H1 (cell line): ENCODE data around the gene FSIP1. TPM values are rescaled to one million over a fixed set of nuclear protein-coding genes. Genes with fewer than 3 reads are reported as not detected.

Source experiments
- CTCF ChIA-PET: fragments of 300-600 bp; sonication (Branson Sonifier 250); formaldehyde crosslinking; loops from one replicate; lab custom pipeline; 2021; ENCODE audit not compliant: partially characterized antibody; lab: Charles Lee
- POLR2A ChIA-PET: fragments of 300-600 bp; sonication (Branson Sonifier 250); formaldehyde crosslinking; loops from one replicate; lab custom pipeline; 2021; ENCODE audit warnings: inconsistent platforms; ENCODE audit not compliant: partially characterized antibody; lab: Charles Lee
- DNase-seq, 2 experiments: peaks; one replicate each; pipeline versions ENCODE4 v3.0.0 to v3.0.0-alpha.2; 2010 to 2022; ENCODE audit warnings: low spot score in 2 of 2, low read depth in 1 of 2, mixed read lengths in 1 of 2
- FAIRE-seq: peaks from 2 replicates; lab custom pipeline; 2011; peaks lifted over from hg19 to GRCh38; lab: Jason Lieb, UNC
- H2AFZ ChIP-seq: 2 replicates; pipeline ENCODE4 v1.8.1; 2012; ENCODE audit warnings: low read length, inconsistent platforms
- H2AK5ac ChIP-seq: 2 replicates; pipeline ENCODE4 v1.6.1; 2013; ENCODE audit warnings: low read depth, low read length
- H2BK120ac ChIP-seq: replicated peaks from 2 replicates; pipeline ENCODE3; 2013; ENCODE audit warnings: low read depth, low read length, inconsistent platforms
- H2BK12ac ChIP-seq: 2 replicates; pipeline ENCODE4 v1.6.1; 2013; ENCODE audit warnings: low read depth, low read length
- H2BK15ac ChIP-seq: 2 replicates; pipeline ENCODE4 v1.6.1; 2013; ENCODE audit warnings: low read length
- H2BK20ac ChIP-seq: 2 replicates; pipeline ENCODE4 v1.6.1; 2013; ENCODE audit warnings: low read length
- H2BK5ac ChIP-seq: 2 replicates; pipeline ENCODE4 v1.6.1; 2013; ENCODE audit warnings: low read depth, low read length
- H3K14ac ChIP-seq: 2 replicates; pipeline ENCODE4 v1.6.1; 2013; ENCODE audit warnings: inconsistent platforms; ENCODE audit not compliant: insufficient read length
- H3K18ac ChIP-seq: 2 replicates; pipeline ENCODE4 v1.6.1; 2013; ENCODE audit warnings: low read length; ENCODE audit errors: extremely low read depth
- H3K23ac ChIP-seq: 2 replicates; pipeline ENCODE4 v1.6.1; 2013; ENCODE audit warnings: inconsistent platforms; ENCODE audit not compliant: insufficient read length
- H3K23me2 ChIP-seq: 2 replicates; pipeline ENCODE4 v1.6.1; 2013; ENCODE audit warnings: low read depth, low read length
- H3K27ac ChIP-seq: 2 replicates; pipeline ENCODE4 v1.6.1; 2011; ENCODE audit warnings: low read depth, low read length, inconsistent platforms
- H3K27me3 ChIP-seq, 4 experiments: replicated peaks in 1 of 4; 1 replicate in 1 of 4; 2 replicates in 3 of 4; pipeline versions ENCODE4 v1.6.1 to v1.8.1; 2011 to 2013; ENCODE audit warnings: low read length in 3 of 4, mild to moderate bottlenecking in 3 of 4, inconsistent platforms in 2 of 4, mixed read lengths in 2 of 4, moderate library complexity in 1 of 4; ENCODE audit not compliant: control insufficient read depth in 3 of 4, insufficient read depth in 3 of 4; ENCODE audit errors: extremely low read depth in 1 of 4
- H3K36me3 ChIP-seq, 4 experiments: 2 replicates each; pipeline versions ENCODE4 v1.6.1 to v1.8.1; 2011 to 2013; ENCODE audit warnings: mild to moderate bottlenecking in 4 of 4, low read length in 3 of 4, moderate library complexity in 2 of 4, control low read depth in 1 of 4, inconsistent platforms in 1 of 4; ENCODE audit not compliant: insufficient read depth in 4 of 4, control insufficient read depth in 2 of 4
- H3K4ac ChIP-seq: replicated peaks from 2 replicates; pipeline ENCODE3; 2013; ENCODE audit warnings: low read length, low read depth, mixed read lengths, inconsistent platforms; ENCODE audit not compliant: insufficient read length
- H3K4me1 ChIP-seq, 4 experiments: replicated peaks in 1 of 4; 1 replicate in 1 of 4; 2 replicates in 3 of 4; pipeline versions ENCODE4 v1.6.1 to v1.8.1; 2011 to 2013; ENCODE audit warnings: low read length in 3 of 4, inconsistent platforms in 2 of 4, mixed read lengths in 1 of 4; ENCODE audit not compliant: insufficient read depth in 4 of 4, control insufficient read depth in 3 of 4
- H3K4me2 ChIP-seq, 2 experiments: 2 replicates each; pipeline versions ENCODE4 v1.6.1 to v1.8.1; 2011 to 2013; ENCODE audit warnings: low read depth in 2 of 2, low read length in 2 of 2, control low read depth in 1 of 2, inconsistent platforms in 1 of 2, mild to moderate bottlenecking in 1 of 2; ENCODE audit not compliant: insufficient read depth in 1 of 2
- H3K4me3 ChIP-seq, 4 experiments: fragments of 200-600, 300-600 bp in 1 of 4; sonication (generic), shearing (Covaris generic), sonication (Bioruptor Twin) in 1 of 4; 2 replicates each; pipeline versions ENCODE4 v1.5.1 to v1.8.1; 2011 to 2016; ENCODE audit warnings: low read length in 4 of 4, low read depth in 3 of 4, control low read depth in 2 of 4, inconsistent platforms in 2 of 4, mild to moderate bottlenecking in 2 of 4, mixed read lengths in 1 of 4, moderate library complexity in 1 of 4; ENCODE audit not compliant: insufficient read depth in 2 of 4; ENCODE audit errors: extremely low read depth in 1 of 4
- H3K56ac ChIP-seq: replicated peaks from 2 replicates; pipeline ENCODE3; 2013; ENCODE audit warnings: low read depth, mild to moderate bottlenecking, mixed read lengths, low read length, inconsistent platforms; ENCODE audit not compliant: insufficient read length
- H3K79me1 ChIP-seq: 2 replicates; pipeline ENCODE4 v1.6.1; 2013; ENCODE audit warnings: low read depth, low read length, control low read depth
- H3K79me2 ChIP-seq, 2 experiments: 2 replicates each; pipeline versions ENCODE4 v1.6.1 to v1.8.1; 2012 to 2013; ENCODE audit warnings: low read length in 2 of 2, mild to moderate bottlenecking in 2 of 2, inconsistent platforms in 1 of 2; ENCODE audit not compliant: insufficient read depth in 2 of 2, control insufficient read depth in 1 of 2
- H3K9ac ChIP-seq, 4 experiments: replicated peaks in 1 of 4; 1 replicate in 1 of 4; 2 replicates in 3 of 4; pipeline versions ENCODE4 v1.6.1 to v1.8.1; 2011 to 2013; ENCODE audit warnings: low read depth in 3 of 4, low read length in 3 of 4, control low read depth in 2 of 4, mild to moderate bottlenecking in 2 of 4, moderate library complexity in 2 of 4, inconsistent platforms in 1 of 4; ENCODE audit errors: extremely low read depth in 1 of 4
- H3K9me3 ChIP-seq, 2 experiments: 2 replicates each; pipeline versions ENCODE4 v1.6.1 to v1.8.1; 2012 to 2013; ENCODE audit warnings: mild to moderate bottlenecking in 2 of 2, moderate library complexity in 2 of 2, control low read depth in 1 of 2, inconsistent platforms in 1 of 2, low read depth in 1 of 2, low read length in 1 of 2, mixed read lengths in 1 of 2; ENCODE audit not compliant: insufficient read depth in 2 of 2
- H4K20me1 ChIP-seq, 2 experiments: replicated peaks in 1 of 2; 2 replicates each; pipeline versions ENCODE3 to v1.8.1; 2011 to 2013; ENCODE audit warnings: inconsistent platforms in 2 of 2, low read length in 2 of 2, mild to moderate bottlenecking in 1 of 2; ENCODE audit not compliant: insufficient read depth in 2 of 2, control insufficient read depth in 1 of 2
- H4K5ac ChIP-seq: 2 replicates; pipeline ENCODE4 v1.6.1; 2013; ENCODE audit warnings: low read length, low read depth, mixed read lengths, inconsistent platforms; ENCODE audit not compliant: insufficient read length
- H4K8ac ChIP-seq: 2 replicates; pipeline ENCODE4 v1.8.0; 2013; ENCODE audit warnings: mild to moderate bottlenecking, moderate library complexity, low read length, inconsistent platforms; ENCODE audit not compliant: insufficient read depth; ENCODE audit errors: extremely low read depth
- H4K91ac ChIP-seq: replicated peaks from 2 replicates; pipeline ENCODE3; 2013; ENCODE audit warnings: low read length, mixed read lengths, inconsistent platforms; ENCODE audit not compliant: insufficient read length
- CBX5 ChIP-seq: fragments of 300-800, 300-1000 bp; sonication (generic); IDR thresholded peaks from 2 replicates; pipeline ENCODE4 v1.7.1; 2016; ENCODE audit warnings: antibody characterized with exemption, low read length, low read depth
- HDAC6 ChIP-seq: IDR thresholded peaks from one replicate; pipeline ENCODE4 v1.7.1; 2012; ENCODE audit warnings: low read depth, mild to moderate bottlenecking, inconsistent platforms, low read length, moderate library complexity
- RFX5 ChIP-seq: IDR thresholded peaks from 2 replicates; pipeline ENCODE4 v1.6.1; 2011; ENCODE audit warnings: low read depth, low read length, improper control_type of control experiment, borderline replicate concordance
- SP2 ChIP-seq: IDR thresholded peaks from 2 replicates; pipeline ENCODE4 v1.6.1; 2012; ENCODE audit warnings: mild to moderate bottlenecking, low read length, inconsistent platforms
- SRF ChIP-seq: IDR thresholded peaks from 2 replicates; pipeline ENCODE4 v1.6.1; 2011; ENCODE audit warnings: mild to moderate bottlenecking, low read depth, low read length, moderate library complexity
- SUZ12 ChIP-seq: fragments of 200-600 bp; sonication (generic); IDR thresholded peaks from 2 replicates; pipeline ENCODE4 v1.6.1; 2012; ENCODE audit warnings: mild to moderate bottlenecking, inconsistent platforms, low read length, moderate library complexity, mixed read lengths
- WGBS, 2 experiments: shearing (Covaris generic) in 1 of 2; methylation state at CpG; one replicate each; pipeline versions ENCODE4 v1.1.6 to v1.1.7; 2013 to 2015; ENCODE audit warnings: low lambda C conversion rate in 2 of 2, mixed read lengths in 2 of 2, inconsistent platforms in 1 of 2, low coverage in 1 of 2, missing lambda C conversion rate in 1 of 2; ENCODE audit not compliant: insufficient replicate concordance in 2 of 2, insufficient coverage in 1 of 2, insufficient read length in 1 of 2; ENCODE audit errors: extremely low coverage in 1 of 2, missing lambda C conversion rate in 1 of 2; 5-methylcytosine and 5-hydroxymethylcytosine counted together
- polyA plus RNA-seq, 7 experiments: library from polyadenylated mRNA; depleted of rRNA in 3 of 7; stranded (reverse) in 5 of 7; unstranded in 2 of 7; fragments of >200 nt in 5 of 7; fragments of 200-250 nt in 2 of 7; gene quantifications; 1 replicate in 5 of 7; 2 replicates in 1 of 7; 4 replicates in 1 of 7; pipeline versions ENCODE4 v1.2.1 to v1.2.3, GENCODE V29; 2011 to 2013; ENCODE audit warnings: missing spikeins in 2 of 7, mixed read lengths in 2 of 7
- total RNA-seq: library from RNA; stranded (reverse); fragmentation: NEBNext Ultra II Directional; extraction: Animal tissue kit (Norgen Biotek cat#: 25700); gene quantifications from 2 replicates; pipeline ENCODE4 v1.2.1, GENCODE V29; 2021
- TF ChIP-seq, protein P1 (sequence below), 3 experiments: IDR thresholded peaks; 1 replicate in 2 of 3; 2 replicates in 1 of 3; pipeline versions ENCODE4 v1.5.1 to v1.6.1; 2011; ENCODE audit warnings: low read length in 3 of 3, mild to moderate bottlenecking in 3 of 3, inconsistent platforms in 2 of 3, low read depth in 1 of 3, moderate library complexity in 1 of 3; ENCODE audit not compliant: insufficient read depth in 1 of 3; ENCODE audit errors: control extremely low read depth in 1 of 3
- TF ChIP-seq, protein P2 (sequence below): IDR thresholded peaks from 2 replicates; pipeline ENCODE4 v1.6.1; 2012; ENCODE audit warnings: inconsistent platforms

Gene FSIP1
- total and polyA plus RNA-seq, 2 of the 8 experiments (the other 6 are each of a cell fraction or from before 2014, with no cell fraction given): 0.18 to 1.3 TPM

DNA sequence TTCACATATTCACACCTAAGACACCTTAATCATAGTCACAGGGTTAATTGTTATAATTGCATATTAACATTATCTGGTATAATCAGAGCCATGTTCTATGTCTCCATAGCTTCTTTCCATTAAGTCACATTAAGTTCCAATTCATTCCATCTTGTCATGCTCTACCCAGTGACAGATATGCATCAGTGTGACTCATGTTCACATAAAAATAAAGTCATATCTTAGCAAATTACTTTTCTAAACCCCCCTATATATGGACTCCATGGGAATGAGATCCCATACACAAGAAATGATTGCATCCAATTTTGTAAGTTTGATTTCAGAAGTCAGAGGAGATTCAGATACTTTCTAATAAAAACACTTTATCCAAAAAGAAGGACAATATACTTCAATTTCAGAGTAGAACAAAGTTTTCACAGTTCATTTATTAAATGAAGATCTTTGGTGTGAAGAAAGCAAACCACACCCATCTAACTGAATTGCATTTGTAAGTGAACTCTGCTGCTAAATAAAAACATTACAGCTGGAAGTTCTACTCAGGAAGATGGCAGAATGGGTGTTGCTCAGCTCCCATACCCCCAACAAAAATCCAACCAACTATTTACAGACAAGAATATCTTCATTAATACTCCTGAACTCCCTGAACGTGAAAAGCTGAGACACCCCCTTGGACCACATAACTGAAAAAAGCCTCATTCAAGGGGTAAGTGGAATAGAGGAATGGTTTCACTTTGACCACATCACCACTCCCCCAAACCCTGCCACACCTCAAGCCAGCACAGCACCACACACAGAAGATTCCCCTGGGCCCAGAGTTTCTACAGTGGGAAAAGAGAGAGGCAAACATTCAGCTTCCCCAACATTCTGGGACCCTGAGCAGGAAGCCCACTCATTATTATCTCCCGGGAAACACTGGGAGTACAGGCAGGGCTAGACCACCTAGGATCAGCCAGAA, 174.2 kb downstream of the FSIP1 start:
- Histone ChIP-seq H2BK12ac (no peak overlapping the region), H3K36me3 (no peaks in the 10 kb centered on the region), H2BK15ac (no peak overlapping the region), H3K27me3 (no peaks in the 10 kb centered on the region), H2AFZ (no peak overlapping the region), H3K4me2 (no peak overlapping the region), H4K8ac (no peak overlapping the region), H2BK20ac (no peak overlapping the region), H3K79me2 (no peaks in the 10 kb centered on the region), H3K79me1 (no peaks in the 10 kb centered on the region; the same call in 1 of the 2 replicates), H3K23me2 (no peaks in the 10 kb centered on the region), H2BK5ac (no peak overlapping the region), H3K4ac (no peak overlapping the region), H4K91ac (no peak overlapping the region), H3K56ac (no peak overlapping the region), H3K4me3 (no peak overlapping the region), H3K9ac (no peak overlapping the region), H4K20me1 (no peaks in the 10 kb centered on the region), H3K27ac (no peak overlapping the region), H3K9me3 (peaks cover 0 to 2% of the 10 kb centered on the region in 2 experiments; a peak in 2 of 4 replicates), H3K23ac (no peak overlapping the region), H2AK5ac (no peak overlapping the region), H3K4me1 (no peaks in the 10 kb centered on the region), H4K5ac (no peak overlapping the region), H3K14ac (no peak overlapping the region), H3K18ac (no peak overlapping the region), H2BK120ac (no peak overlapping the region)
- DNase-seq: no peak
- 93% methylated on average over 2 of the region's 2 CpGs; no CpG with 5 or more reads in 1 of the 2 experiments for WGBS, 2 experiments
- ChIA-PET POLR2A (interaction anchor here (4.4 kb wide), 1 partner anchor 27 kb away, joined by 16 read pairs; the partner anchor contains the start of gene THBS1), CTCF (interaction anchor here (3.9 kb wide), 1 partner anchor 148 kb away, joined by 18 read pairs; no protein-coding TSS in a partner anchor)
- no peak for FAIRE-seq
- TF ChIP-seq SRF: no peak
- TF ChIP-seq, protein P1, sequence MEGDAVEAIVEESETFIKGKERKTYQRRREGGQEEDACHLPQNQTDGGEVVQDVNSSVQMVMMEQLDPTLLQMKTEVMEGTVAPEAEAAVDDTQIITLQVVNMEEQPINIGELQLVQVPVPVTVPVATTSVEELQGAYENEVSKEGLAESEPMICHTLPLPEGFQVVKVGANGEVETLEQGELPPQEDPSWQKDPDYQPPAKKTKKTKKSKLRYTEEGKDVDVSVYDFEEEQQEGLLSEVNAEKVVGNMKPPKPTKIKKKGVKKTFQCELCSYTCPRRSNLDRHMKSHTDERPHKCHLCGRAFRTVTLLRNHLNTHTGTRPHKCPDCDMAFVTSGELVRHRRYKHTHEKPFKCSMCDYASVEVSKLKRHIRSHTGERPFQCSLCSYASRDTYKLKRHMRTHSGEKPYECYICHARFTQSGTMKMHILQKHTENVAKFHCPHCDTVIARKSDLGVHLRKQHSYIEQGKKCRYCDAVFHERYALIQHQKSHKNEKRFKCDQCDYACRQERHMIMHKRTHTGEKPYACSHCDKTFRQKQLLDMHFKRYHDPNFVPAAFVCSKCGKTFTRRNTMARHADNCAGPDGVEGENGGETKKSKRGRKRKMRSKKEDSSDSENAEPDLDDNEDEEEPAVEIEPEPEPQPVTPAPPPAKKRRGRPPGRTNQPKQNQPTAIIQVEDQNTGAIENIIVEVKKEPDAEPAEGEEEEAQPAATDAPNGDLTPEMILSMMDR (IDR thresholded peaks at IDR 0.05; ENCODE audit: control extremely low read depth in 1 of 3, insufficient read depth in 1 of 3, low read depth in 1 of 3, low read length in 3 of 3): no peak
- TF ChIP-seq HDAC6: no peak
- TF ChIP-seq CBX5: no peak
- TF ChIP-seq, protein P2, sequence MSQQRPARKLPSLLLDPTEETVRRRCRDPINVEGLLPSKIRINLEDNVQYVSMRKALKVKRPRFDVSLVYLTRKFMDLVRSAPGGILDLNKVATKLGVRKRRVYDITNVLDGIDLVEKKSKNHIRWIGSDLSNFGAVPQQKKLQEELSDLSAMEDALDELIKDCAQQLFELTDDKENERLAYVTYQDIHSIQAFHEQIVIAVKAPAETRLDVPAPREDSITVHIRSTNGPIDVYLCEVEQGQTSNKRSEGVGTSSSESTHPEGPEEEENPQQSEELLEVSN: no peak
- TF ChIP-seq RFX5: no peak
- no peak for TF ChIP-seq SUZ12
- no peak for TF ChIP-seq SP2
